T-helper 17 cell (primary cell): ENCODE results near the gene MSH3. TPM values are rescaled to one million over a fixed set of nuclear protein-coding genes. Genes with fewer than 3 reads are reported as not detected.
"Not testable (repeated sequence)": the region's sequence is repeated elsewhere in the genome, so short reads cannot be mapped to it uniquely, and the experiment has no call there.

Source experiments
- ATAC-seq: fragments of 150-1000 bp; cut with Tn5 transposase; 2 replicates; pipeline ENCODE4 v1.10.0; 2021; ENCODE audit warnings: mild to moderate bottlenecking, moderate library complexity
- DNase-seq, 3 donors: peaks; one replicate each; pipeline versions ENCODE4 v3.0.0 to v3.0.0-alpha.2; 2020 to 2021
- H3K9me3 ChIP-seq: one replicate; pipeline ENCODE4 v1.7.0; 2013; ENCODE audit warnings: low read length, mild to moderate bottlenecking; ENCODE audit not compliant: control insufficient read depth, poor library complexity, severe bottlenecking
- H3K27ac Mint-ChIP-seq: one replicate; pipeline ENCODE4 v1.8.0; 2022; ENCODE audit warnings: mild to moderate bottlenecking, moderate library complexity, mixed read lengths
- H3K27me3 Mint-ChIP-seq: one replicate; pipeline ENCODE4 v1.8.0; 2022; ENCODE audit warnings: mixed read lengths
- H3K36me3 Mint-ChIP-seq: one replicate; pipeline ENCODE4 v1.8.0; 2022; ENCODE audit warnings: low read depth, mixed read lengths
- H3K4me1 Mint-ChIP-seq: one replicate; pipeline ENCODE4 v1.8.0; 2022; ENCODE audit warnings: mild to moderate bottlenecking, mixed read lengths
- H3K4me3 Mint-ChIP-seq: one replicate; pipeline ENCODE4 v1.8.0; 2022; ENCODE audit warnings: mild to moderate bottlenecking, moderate library complexity, mixed read lengths
- total RNA-seq, 4 donors: library from RNA in 2 of 4; stranded (reverse) in 2 of 4; gene quantifications; one replicate each; pipeline ENCODE4 v1.2.3 and lab custom pipeline; 2022 to 2026

Gene MSH3
- total RNA-seq, 2 donors from 2014 or later = 12.6 to 17.2 TPM

DNA sequence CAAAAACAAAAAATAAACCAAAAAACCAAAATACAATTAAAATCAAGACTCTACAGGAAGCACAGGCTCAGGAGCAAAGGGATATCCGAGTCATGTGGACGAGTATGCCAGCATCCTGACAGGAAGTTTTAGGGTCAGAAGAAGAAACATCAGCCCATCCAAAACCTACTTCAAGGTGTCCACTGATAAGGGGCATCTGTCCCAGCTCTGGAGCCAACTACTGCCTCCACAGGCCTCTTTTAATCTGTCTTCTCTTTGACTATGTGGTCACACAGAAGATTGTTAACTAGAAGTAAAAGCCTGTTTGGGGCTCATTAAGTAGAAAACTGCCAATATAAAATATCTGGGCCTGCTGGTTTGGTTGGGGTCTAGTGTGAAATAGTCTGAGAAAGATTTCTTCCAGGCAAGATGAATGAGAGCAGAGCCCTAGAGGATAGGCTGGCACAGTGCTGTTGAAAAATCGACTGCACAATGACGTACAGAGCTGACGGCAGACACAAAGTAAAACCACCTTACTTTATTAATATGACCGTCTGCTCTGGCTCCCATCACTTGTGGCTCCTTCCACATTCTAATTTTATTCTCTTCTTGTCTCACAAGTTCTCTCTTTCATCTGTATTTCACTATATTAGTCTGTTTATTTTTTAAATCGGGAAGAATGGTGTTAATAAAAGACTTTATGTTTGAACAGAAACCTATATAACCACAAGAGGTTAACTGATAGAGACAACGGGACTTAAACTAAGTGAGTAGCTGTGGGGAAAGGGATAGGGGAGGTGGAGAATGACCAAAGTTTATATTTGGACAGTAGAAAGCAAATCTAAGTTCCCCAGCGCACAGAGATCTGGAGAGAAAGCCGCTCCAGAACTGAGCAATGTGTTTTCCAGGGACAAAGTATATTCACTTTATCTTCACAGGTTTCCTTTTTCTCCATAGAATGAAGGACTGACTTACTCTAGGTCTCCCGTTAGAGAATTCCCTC lies 22.9 kb upstream of the MSH3 start:
- H3K27me3 Mint-ChIP-seq = no peaks in the 10 kb centered on the region
- ATAC-seq = no peak

DNA sequence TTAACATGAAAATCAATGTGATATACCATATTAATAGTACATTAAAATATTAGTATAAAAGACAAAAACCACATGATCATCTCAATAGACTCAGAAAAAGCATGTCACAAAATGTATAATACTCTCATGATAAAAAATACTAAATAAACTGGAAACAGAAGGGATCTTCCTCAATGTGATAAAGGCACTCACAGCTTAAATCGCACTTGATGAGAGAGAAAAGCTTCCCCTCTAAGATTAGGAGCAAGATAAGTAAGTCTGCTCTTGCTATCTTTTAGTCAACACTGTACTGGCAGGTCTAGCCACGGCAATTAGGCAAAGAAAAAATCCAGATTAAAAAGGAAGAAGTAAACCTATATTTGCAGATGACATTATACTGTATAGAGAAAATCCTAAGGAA lies 21.8 kb upstream of the MSH3 start:
- H3K4me1 Mint-ChIP-seq = no peaks in the 10 kb centered on the region
- no peaks in the 10 kb centered on the region for H3K27me3 Mint-ChIP-seq
- H3K4me3 Mint-ChIP-seq = no peak overlapping the region
- ATAC-seq (no peak), DNase-seq (no peak)
- no peaks in the 10 kb centered on the region for H3K9me3 ChIP-seq
- no peak overlapping the region for H3K27ac Mint-ChIP-seq
- H3K36me3 Mint-ChIP-seq = peaks cover 4% of the 10 kb centered on the region

More for the DNA sequence above, 22.9 kb upstream of the MSH3 start:
- Mint-ChIP-seq H3K36me3 (peaks cover 4% of the 10 kb centered on the region), H3K27ac (no peak overlapping the region), H3K4me3 (no peak overlapping the region), H3K4me1 (no peaks in the 10 kb centered on the region)
- DNase-seq = no peak
- no peaks in the 10 kb centered on the region for H3K9me3 ChIP-seq

DNA sequence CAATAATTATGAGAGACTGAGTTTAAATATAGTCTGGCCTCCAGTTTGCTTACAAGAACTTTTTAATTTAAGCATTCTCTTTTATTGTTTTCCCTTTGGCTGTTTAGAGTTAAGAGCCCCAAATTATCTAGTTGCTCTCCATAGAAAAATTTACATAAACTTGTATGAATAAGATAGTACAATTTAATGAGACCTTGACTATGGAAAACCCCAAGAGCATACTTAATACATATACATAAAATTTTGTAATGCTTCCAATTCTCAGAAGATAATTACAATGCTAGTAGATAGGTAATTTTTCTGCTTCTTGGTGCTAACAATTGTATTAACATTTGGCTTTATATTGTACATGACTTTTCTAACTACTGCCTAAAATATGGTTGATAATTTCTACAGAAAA lies 20.3 kb upstream of the MSH3 start:
- DNase-seq = no peak
- no peak overlapping the region for H3K27ac Mint-ChIP-seq

DNA sequence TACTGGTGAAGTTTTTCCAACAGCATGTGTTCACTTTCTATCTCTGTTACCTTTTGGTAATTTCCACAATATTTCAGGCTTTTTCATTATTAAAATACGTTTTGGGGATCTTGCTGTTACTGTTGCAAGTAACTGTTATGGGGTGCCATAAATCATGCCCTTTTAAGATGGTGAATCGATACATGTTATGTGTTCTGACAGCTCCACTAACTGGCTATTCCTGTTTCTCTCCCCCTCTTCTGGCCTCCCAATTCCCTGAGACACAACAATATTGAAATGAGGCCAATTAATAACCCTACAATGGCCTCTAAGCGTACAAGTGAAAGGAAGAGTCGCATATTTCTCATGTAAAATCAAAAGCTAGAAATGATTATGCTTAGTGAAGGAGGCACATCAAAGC lies 13.1 kb upstream of the MSH3 start:
- no peaks in the 10 kb centered on the region for H3K27me3 Mint-ChIP-seq
- ATAC-seq = no peak
- H3K9me3 ChIP-seq = no peaks in the 10 kb centered on the region
- DNase-seq = no peak
- no peak overlapping the region for H3K27ac Mint-ChIP-seq
- H3K36me3 Mint-ChIP-seq = peaks cover 18% of the 10 kb centered on the region
- H3K4me3 Mint-ChIP-seq = no peak overlapping the region
- H3K4me1 Mint-ChIP-seq = peaks cover 14% of the 10 kb centered on the region

More for the DNA sequence above, 20.3 kb upstream of the MSH3 start:
- ATAC-seq = no peak
- Mint-ChIP-seq H3K4me1 (peaks cover 2% of the 10 kb centered on the region), H3K27me3 (no peaks in the 10 kb centered on the region), H3K4me3 (no peak overlapping the region), H3K36me3 (peaks cover 9% of the 10 kb centered on the region)
- H3K9me3 ChIP-seq = no peaks in the 10 kb centered on the region

DNA sequence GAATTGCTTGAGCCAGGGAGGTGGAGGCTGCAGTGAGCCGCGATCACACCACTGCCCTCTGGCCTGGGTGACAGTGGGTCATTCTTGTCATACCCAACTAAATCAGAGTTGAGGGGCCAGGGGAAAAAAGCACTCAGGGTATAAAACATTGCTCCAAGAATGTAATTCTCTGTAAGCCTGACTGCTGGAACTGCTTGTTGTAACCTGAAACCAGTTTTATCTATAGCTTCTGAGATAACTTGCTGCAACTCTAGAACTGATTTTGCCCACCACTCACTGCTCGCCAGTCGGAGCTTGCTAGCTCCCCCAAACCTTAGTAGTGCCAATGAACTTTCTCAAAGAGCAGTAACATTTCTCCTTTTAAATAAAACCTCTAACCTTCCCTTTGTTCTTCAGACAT lies 9.6 kb upstream of the MSH3 start:
- Mint-ChIP-seq H3K36me3 (peaks cover 17% of the 10 kb centered on the region), H3K4me1 (peaks cover 14% of the 10 kb centered on the region), H3K27ac (no peak overlapping the region), H3K4me3 (no peak overlapping the region), H3K27me3 (no peaks in the 10 kb centered on the region)
- no peak for ATAC-seq
- no peak for DNase-seq
- no peaks in the 10 kb centered on the region for H3K9me3 ChIP-seq

DNA sequence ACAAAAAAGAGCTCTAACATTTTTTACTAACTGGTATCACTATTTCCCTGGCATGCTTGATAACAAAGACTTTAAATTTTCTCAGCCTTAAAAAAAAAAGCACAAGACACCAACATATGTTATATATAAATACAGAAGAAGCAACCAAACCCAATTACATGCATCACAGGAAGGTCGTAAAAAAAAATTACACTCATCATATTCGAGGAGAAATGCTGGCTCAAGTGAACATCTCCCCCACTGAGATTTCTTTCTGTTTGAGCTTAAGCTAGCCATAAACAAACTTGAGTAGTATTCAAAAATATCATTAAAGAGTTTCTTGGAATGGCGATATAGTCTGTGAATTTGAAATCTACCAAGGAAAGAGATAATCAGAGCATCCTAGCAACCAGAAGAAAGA lies 7.5 kb upstream of the MSH3 start:
- Mint-ChIP-seq H3K4me3 (no peak overlapping the region), H3K27ac (no peak overlapping the region), H3K36me3 (peaks cover 14% of the 10 kb centered on the region), H3K4me1 (peaks cover 9% of the 10 kb centered on the region), H3K27me3 (no peaks in the 10 kb centered on the region)
- ATAC-seq = no peak
- DNase-seq = no peak
- H3K9me3 ChIP-seq = no peaks in the 10 kb centered on the region

DNA sequence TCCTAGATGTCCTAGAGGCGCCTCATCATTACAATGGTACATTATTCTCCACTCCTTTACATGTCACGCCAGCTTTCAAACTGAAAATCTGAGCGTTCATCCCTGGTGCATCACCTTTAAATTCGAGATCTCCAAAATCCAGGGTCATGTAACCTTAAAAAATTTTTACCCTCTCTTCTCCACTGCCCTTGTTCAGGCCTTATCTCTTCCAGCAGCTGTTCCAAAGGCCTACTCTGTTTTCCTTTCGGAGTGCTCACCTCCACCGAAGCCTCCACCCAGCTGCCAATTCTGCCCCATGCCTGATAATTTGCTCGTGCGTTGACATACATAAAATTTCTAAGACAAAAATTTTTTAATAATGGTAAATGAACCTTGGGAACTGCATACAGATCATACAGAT lies 950 bp upstream of the MSH3 start:
- Mint-ChIP-seq H3K27me3 (no peaks in the 10 kb centered on the region), H3K36me3 (no peaks in the 10 kb centered on the region), H3K4me3 (peak overlapping the region; percentile 81), H3K27ac (peak overlapping the region; percentile 68), H3K4me1 (peaks cover 13% of the 10 kb centered on the region)
- H3K9me3 ChIP-seq = no peaks in the 10 kb centered on the region
- DNase-seq (no peak), ATAC-seq (no peak)

DNA sequence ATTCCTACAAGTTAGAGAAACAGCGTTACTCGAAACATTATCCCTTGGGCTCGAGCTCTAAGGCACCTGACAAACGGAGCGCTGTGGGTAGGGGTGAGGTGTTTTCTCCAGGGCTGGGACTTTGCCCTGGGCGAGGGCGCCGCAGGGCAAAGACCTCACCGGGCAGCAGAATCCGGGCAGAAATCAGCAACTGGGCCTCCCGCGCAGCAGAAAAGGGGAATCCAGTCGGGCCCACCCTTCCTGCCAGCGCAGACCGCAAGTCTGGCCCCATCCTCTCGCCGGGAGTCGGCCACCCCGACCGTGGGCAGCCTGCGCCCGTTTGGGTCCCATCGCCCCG lies 430 bp upstream of the MSH3 start:
- no peaks in the 10 kb centered on the region for H3K36me3 Mint-ChIP-seq
- H3K27me3 Mint-ChIP-seq = no peaks in the 10 kb centered on the region
- H3K27ac Mint-ChIP-seq = peak overlapping the region; percentile 68
- peaks cover 13% of the 10 kb centered on the region for H3K4me1 Mint-ChIP-seq
- no peaks in the 10 kb centered on the region for H3K9me3 ChIP-seq
- peak overlapping the region; percentile 87 for H3K4me3 Mint-ChIP-seq
- ATAC-seq (no peak), DNase-seq (peak in 1 of 3 donors; percentile 18)

DNA sequence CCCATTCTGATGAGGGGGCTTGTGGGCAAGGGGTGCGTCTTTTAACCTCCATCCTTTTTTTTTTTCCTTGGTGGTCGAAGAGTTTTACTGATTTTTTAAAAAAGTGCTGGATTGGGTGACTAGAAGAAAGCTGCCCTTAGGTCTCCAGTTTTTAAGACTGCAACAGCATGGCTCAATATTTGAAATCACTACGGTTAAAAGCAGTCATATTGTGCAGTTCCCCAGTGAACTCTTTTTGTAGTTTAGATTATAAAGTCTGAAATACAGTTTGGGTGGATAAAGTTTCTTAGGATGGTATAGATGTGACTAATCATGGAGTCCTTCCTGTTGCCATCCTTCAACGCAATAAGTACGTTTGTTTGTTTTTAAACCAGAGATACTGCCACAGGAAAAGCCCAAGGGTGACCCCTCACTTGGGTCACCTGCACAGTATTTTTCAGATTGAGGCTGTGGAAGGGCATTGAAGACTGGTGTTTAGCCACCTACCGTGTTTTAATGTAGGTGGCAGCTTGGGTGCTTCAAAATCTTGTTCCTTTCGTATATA lies 851 bp downstream of the MSH3 start:
- H3K4me3 Mint-ChIP-seq = peak overlapping the region; percentile 87
- DNase-seq (no peak), ATAC-seq (no peak)
- H3K36me3 Mint-ChIP-seq = peaks cover 6% of the 10 kb centered on the region
- H3K9me3 ChIP-seq = no peaks in the 10 kb centered on the region
- H3K27me3 Mint-ChIP-seq = no peaks in the 10 kb centered on the region
- H3K4me1 Mint-ChIP-seq = peaks cover 16% of the 10 kb centered on the region
- peak overlapping the region; percentile 63 for H3K27ac Mint-ChIP-seq

DNA sequence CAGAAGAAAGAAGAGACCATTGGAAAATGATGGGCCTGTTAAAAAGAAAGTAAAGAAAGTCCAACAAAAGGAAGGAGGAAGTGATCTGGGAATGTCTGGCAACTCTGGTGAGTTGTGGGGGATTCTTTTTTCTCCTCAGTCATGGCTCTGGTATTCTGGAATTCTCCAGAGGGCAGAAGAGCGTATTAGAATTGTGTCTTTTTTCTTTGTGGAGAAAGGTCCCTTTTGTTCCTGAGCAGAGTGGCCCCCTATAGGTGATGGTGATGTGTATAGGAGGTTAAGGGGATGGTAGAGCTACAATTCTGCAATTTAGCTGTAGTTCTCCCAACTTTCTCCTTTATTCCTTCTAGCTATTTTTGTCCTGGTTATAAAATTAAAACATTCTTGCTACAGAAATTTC lies 2.0 kb downstream of the MSH3 start:
- DNase-seq (no peak), ATAC-seq (no peak)
- Mint-ChIP-seq H3K27ac (peak overlapping the region; percentile 63), H3K36me3 (peaks cover 10% of the 10 kb centered on the region), H3K27me3 (no peaks in the 10 kb centered on the region), H3K4me1 (peaks cover 19% of the 10 kb centered on the region), H3K4me3 (no peak overlapping the region)
- H3K9me3 ChIP-seq = no peaks in the 10 kb centered on the region

DNA sequence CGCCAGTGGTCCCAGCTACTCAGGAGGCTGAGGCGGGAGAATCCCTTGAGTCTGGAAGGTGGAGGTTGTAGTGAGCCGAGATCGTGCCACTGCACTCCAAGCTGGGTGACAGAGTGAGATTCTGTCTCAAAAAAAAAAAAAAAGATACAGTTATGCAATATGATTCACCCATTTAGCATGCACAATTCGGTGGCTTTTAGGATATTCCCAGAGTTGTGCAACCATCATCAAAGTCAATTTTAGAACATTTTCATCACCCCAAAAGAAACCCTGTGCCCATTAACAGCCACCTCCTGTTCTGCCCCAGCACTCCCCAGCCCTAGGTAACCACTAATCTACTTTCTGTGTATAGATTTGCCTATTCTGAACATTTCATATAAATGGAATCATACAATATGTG lies 4.7 kb downstream of the MSH3 start:
- Mint-ChIP-seq H3K4me3 (no peak overlapping the region), H3K36me3 (peaks cover 10% of the 10 kb centered on the region), H3K27me3 (no peaks in the 10 kb centered on the region), H3K4me1 (peaks cover 17% of the 10 kb centered on the region), H3K27ac (no peak overlapping the region)
- DNase-seq (no peak), ATAC-seq (no peak)
- no peaks in the 10 kb centered on the region for H3K9me3 ChIP-seq

DNA sequence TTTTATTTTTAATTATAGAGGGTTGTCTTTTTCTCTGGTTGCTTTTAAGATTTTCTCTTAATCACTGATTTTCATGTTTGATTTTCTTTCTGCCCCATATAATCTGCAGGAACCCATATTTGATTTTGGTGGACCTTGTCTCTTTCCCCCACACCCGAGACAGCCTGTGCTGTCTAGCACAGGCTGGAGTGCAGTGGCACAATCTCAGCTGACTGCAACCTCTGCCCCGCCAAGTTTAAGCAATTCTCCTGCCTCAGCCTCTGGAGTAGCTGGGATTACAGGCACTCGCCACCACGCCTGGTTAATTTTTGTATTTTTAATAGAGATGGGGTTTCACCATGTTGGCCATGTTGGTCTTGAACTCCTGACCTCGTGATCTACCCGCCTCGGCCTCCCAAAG lies 6.2 kb downstream of the MSH3 start:
- DNase-seq, H3K27ac Mint-ChIP-seq, H3K9me3 ChIP-seq, H3K36me3 Mint-ChIP-seq, H3K4me3 Mint-ChIP-seq, ATAC-seq, H3K27me3 Mint-ChIP-seq: not testable (repeated sequence)
- H3K4me1 Mint-ChIP-seq = peaks cover 12% of the 10 kb centered on the region

DNA sequence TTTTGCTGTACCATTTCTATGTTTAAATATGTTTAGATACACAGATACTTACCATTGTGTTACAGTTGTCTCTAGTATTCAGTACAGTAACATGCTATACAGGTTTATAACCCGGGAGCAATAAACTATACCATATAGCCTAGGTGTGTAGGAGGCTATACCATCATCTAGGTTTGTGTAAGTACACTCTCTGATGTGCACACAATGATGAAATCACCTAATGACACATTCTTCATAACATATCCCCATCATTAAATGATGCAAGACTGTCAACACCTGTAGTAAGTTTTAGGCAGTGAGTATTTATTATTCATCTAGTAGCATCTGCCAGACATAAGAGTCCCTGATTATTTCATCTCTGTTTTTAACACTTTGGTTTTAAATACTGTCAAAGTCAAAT lies 7.7 kb downstream of the MSH3 start:
- ATAC-seq = no peak
- Mint-ChIP-seq H3K4me3 (no peak overlapping the region), H3K27me3 (no peaks in the 10 kb centered on the region)

DNA sequence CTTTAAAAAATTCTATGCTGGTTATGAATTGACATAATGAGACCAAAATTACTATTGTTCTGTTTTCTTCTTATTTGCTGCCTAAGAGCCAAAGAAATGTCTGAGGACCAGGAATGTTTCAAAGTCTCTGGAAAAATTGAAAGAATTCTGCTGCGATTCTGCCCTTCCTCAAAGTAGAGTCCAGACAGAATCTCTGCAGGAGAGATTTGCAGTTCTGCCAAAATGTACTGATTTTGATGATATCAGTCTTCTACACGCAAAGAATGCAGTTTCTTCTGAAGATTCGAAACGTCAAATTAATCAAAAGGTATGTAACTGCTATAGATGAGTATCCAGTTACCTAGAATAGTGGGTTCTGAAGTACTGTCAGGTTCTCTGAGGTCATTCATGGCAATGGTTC lies 10.6 kb downstream of the MSH3 start:
- Mint-ChIP-seq H3K27ac (no peak overlapping the region), H3K4me1 (peaks cover 14% of the 10 kb centered on the region), H3K4me3 (no peak overlapping the region), H3K36me3 (peaks cover 7% of the 10 kb centered on the region), H3K27me3 (no peaks in the 10 kb centered on the region)
- no peak for ATAC-seq
- H3K9me3 ChIP-seq = no peaks in the 10 kb centered on the region
- DNase-seq = no peak

More for the DNA sequence above, 7.7 kb downstream of the MSH3 start:
- Mint-ChIP-seq H3K27ac (no peak overlapping the region), H3K36me3 (peaks cover 13% of the 10 kb centered on the region), H3K4me1 (peaks cover 12% of the 10 kb centered on the region)
- no peak for DNase-seq
- H3K9me3 ChIP-seq = no peaks in the 10 kb centered on the region
